Activated naive CD8-positive, alpha-beta T cell (primary cell): ENCODE measurements around the gene DLG2.

Source experiments
- H3K27ac Mint-ChIP-seq: one replicate; pipeline ENCODE4 v1.8.0; 2021; ENCODE audit warnings: mixed read lengths
- H3K27me3 Mint-ChIP-seq: one replicate; pipeline ENCODE4 v1.8.0; 2021; ENCODE audit warnings: mixed read lengths
- H3K36me3 Mint-ChIP-seq: one replicate; pipeline ENCODE4 v1.8.0; 2021; ENCODE audit warnings: mixed read lengths
- H3K4me1 Mint-ChIP-seq: one replicate; pipeline ENCODE4 v1.8.0; 2021; ENCODE audit warnings: low read depth, mixed read lengths
- H3K4me3 Mint-ChIP-seq: one replicate; pipeline ENCODE4 v1.8.0; 2021; ENCODE audit warnings: mild to moderate bottlenecking, mixed read lengths
- H3K9me3 Mint-ChIP-seq: one replicate; pipeline ENCODE4 v1.8.0; 2021; ENCODE audit warnings: low read depth, mixed read lengths

The DLG2 gene

DNA sequence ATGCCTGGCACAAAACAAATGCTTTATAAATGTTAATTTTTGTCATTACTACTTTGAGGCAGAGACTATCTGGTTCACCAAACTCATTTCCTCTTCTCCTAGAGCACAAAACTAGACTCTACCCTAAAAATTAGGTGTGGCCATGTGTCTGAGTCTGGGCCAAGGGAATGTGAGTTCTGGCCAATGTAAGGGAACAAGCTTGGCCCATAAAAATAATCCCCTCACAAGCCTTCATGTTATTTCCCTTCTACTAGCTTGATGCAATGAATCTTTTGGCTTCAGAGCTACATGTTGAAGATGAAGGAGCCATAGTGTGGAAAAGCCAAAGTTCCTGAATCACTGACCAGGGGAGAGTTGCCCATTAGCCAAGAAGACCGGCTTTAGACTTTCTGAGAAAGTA, 1934.5 kb downstream of the DLG2 start:
- no peak overlapping the region for H3K4me3 Mint-ChIP-seq
- H3K27me3 Mint-ChIP-seq, result peaks cover 7% of the 10 kb centered on the region
- H3K9me3 Mint-ChIP-seq, result no peaks in the 10 kb centered on the region
- H3K4me1 Mint-ChIP-seq, result no peaks in the 10 kb centered on the region
- H3K36me3 Mint-ChIP-seq, result no peaks in the 10 kb centered on the region
- H3K27ac Mint-ChIP-seq, result no peak overlapping the region

DNA sequence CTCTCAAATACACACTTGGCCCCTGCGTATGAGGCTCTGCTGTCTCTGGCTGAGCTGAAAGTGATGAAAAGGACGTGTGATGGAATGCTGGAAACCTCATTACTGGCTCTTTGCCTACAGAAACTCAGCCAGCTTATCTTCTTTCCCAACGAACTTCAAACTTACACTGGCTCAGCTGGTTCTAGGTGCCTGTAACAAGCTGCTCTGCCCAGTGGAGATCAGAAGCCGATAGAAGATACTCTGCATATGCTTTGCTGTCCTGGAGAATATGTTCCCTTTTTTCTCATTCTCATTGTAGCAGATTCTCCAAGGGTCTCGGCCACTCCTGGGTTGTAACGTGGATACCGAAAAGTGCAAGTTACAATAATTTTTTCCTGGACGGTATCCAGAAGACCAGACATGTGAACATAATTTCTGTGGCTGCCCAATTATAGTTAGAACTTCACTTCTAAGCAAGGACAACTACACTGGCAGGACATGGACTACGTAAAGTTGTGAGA, 1935.6 kb downstream of the DLG2 start:
- Mint-ChIP-seq H3K4me3 (no peak overlapping the region), H3K9me3 (no peaks in the 10 kb centered on the region), H3K27ac (no peak overlapping the region), H3K27me3 (peaks cover 7% of the 10 kb centered on the region), H3K4me1 (no peaks in the 10 kb centered on the region), H3K36me3 (no peaks in the 10 kb centered on the region)

DNA sequence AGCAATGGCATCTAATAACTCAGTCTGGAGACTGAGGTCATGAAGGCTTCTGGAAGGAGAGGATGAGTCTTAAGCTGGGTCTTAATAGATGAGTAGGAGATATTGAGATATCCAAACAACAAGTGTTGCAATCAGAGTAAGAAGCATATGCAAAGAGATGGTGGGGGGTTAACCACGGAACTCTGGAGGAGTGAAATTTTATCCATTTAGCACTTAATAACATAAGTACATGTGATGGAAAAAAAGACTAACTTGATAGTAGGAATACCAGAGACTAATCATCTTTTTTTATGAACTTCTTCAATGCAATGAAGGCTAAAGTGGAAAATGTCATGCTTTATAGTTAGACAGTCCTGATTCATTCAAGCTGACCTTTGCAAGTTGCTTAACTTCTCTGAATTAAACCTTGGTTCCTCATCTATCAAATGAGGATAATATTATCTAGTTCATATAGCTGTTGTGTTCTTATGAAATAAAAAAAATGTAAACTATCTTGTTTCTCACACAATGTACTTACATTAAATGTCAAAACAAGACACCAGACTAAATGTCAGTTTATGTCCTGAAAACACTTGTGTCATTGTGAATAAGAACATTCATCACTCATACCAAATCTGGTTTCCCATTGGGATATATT, 1937.9 kb downstream of the DLG2 start:
- H3K4me3 Mint-ChIP-seq, result no peak overlapping the region

DNA sequence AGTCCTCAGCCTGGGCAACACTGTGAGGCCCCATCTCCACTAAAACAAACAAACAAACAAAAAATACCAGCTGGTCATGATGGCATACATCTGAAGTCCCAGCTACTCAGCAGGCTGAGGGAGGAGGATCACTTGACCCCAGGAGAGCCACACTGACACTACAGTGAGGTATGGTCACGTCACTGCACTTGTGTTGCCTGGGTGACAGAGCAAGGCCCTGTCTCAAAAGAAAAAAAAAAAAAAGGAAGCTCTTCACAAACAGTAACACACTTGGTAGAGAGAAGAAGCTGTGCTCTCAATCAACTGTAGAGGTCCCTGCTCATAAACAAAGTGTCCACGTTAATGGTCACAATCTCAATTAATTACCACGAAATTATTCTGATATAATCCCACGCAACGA, 1939.4 kb downstream of the DLG2 start:
- Mint-ChIP-seq H3K27ac (no peak overlapping the region), H3K9me3 (no peaks in the 10 kb centered on the region), H3K4me3 (no peak overlapping the region), H3K4me1 (no peaks in the 10 kb centered on the region), H3K27me3 (peaks cover 18% of the 10 kb centered on the region), H3K36me3 (no peaks in the 10 kb centered on the region)

More for the DNA sequence above, 1937.9 kb downstream of the DLG2 start:
- H3K4me1 Mint-ChIP-seq, result no peaks in the 10 kb centered on the region
- H3K27me3 Mint-ChIP-seq, result peaks cover 12% of the 10 kb centered on the region
- H3K27ac Mint-ChIP-seq, result no peak overlapping the region
- H3K9me3 Mint-ChIP-seq, result no peaks in the 10 kb centered on the region
- H3K36me3 Mint-ChIP-seq, result no peaks in the 10 kb centered on the region

DNA sequence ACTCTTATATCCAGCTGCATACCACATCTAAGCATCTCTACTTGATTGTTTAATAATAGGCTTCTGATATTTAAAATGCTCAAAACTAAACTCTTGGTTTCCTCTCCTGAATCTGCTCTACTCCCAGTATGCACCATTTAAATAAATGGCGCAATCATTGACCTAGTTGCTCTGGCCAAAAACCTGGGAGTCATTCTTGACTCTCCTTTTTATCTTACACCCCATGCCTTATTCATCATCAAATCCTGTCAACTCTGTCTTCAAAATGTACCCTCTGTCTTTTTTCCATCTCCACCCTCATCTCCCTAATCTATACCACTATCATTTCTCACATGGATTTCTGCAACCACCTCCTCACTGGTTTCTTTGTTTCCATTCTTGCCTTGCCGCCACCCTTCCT, 1941.4 kb downstream of the DLG2 start:
- Mint-ChIP-seq H3K9me3 (no peaks in the 10 kb centered on the region), H3K27ac (no peak overlapping the region), H3K36me3 (no peaks in the 10 kb centered on the region), H3K4me1 (no peaks in the 10 kb centered on the region), H3K27me3 (peaks cover 22% of the 10 kb centered on the region), H3K4me3 (no peak overlapping the region)

DNA sequence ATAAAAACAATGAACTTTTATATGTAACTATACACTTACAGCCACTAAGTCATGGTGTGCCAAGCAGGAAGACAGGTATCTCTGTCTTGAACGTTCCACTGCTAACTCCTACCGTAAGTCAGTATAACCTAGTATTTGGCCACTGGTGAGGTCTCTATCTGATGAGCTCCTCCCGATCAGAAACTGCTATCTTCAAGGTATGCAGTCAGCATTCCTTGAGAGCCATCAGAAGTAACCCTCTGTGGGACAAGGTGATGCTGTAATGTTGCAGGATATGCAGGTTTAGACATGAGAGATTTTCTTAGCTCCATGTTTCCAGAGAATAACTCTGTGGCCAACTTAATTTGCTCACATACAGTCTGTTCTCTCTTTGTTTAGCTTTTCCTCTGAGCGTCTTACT, 1943.1 kb downstream of the DLG2 start:
- Mint-ChIP-seq H3K27ac (no peak overlapping the region), H3K27me3 (peaks cover 22% of the 10 kb centered on the region), H3K36me3 (no peaks in the 10 kb centered on the region), H3K9me3 (no peaks in the 10 kb centered on the region), H3K4me3 (no peak overlapping the region), H3K4me1 (no peaks in the 10 kb centered on the region)

DNA sequence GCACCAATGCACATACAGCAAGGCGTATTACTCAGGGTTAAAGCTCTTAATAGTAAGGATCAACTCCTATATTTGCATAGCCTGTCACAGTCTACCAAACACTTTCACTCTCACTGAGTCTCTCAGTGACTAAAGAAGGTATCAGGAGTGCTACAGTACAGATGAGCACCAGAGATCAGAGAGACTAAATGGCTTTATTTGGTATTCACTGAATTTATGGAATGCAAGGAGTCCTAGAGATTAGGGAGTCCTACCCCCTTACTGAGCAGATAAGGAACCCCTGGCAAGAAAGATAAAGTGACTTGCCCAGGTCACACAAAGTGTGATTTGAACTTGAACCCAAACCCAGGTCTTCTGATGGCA, 1944.6 kb downstream of the DLG2 start:
- H3K27me3 Mint-ChIP-seq, result peaks cover 17% of the 10 kb centered on the region

DNA sequence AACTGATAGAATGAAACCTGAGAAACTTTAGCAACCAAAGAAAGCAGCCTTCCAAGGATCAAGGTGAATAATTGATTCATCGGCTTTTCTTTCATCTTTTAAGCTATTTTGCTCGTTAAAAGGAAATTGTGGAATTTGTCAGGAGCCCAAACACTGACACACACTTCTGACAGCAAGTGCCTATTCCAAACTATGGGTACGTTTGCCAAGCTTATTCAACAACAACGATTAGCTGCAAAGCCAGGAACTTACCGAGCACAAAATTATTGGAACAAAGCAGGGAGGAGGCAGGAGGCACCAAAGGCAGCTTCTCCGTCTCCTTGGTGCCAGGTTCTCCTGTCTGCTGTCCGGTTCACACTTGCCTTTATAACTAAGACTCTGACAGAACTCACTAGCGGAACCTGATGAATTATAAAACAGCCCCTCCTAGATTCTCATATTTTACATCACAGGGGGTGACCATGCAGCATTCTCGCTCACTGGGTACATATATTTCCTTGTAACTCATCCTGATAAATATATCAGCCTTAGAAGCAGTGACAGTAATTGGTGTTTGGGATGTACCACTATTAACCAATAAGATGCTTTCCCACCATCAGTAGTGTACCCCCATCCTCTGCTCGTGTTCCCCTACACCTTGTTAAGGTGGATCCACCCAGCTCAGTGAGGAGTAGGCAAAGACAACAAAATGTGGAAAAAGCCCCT, 1945.1 kb downstream of the DLG2 start:
- Mint-ChIP-seq H3K27me3 (peaks cover 19% of the 10 kb centered on the region), H3K9me3 (no peaks in the 10 kb centered on the region), H3K4me3 (no peak overlapping the region), H3K27ac (no peak overlapping the region), H3K4me1 (no peaks in the 10 kb centered on the region), H3K36me3 (no peaks in the 10 kb centered on the region)

More for the DNA sequence above, 1944.6 kb downstream of the DLG2 start:
- Mint-ChIP-seq H3K27ac (no peak overlapping the region), H3K9me3 (no peaks in the 10 kb centered on the region), H3K4me3 (no peak overlapping the region), H3K4me1 (no peaks in the 10 kb centered on the region), H3K36me3 (no peaks in the 10 kb centered on the region)

DNA sequence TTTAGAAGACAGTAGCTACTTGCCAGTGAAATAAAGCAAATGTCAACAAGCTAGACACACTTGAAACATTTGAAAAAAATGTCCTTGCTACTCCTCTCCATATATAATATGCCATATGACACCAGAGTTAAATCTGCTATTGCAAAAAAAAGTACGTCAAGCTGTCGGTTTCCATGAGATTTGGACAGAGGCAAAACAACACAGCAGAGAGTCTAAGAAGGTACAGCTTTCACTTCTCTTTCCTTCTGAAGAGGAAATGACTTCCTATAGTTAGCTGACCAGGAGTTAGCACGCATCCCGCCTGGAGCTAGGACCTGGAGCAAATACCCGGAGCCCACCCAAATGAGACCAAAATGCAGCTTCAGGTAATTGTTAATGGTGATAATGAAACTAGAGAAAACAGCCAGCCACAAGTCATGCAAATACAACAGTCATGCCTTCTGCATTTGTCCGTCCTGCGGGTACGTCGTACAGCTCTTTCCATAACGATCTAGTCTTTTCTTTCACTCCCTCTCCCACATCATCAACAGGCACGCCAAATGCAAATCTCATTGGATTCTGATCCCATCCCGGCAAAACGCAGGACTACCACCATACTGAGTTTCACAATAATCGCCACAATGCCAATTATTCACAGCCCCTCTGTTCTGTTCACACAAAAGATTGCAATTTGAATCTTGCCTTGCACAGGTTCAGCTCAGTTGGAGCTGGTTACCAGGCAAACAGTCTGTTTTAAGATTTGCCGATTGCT, 1945.9 kb downstream of the DLG2 start:
- Mint-ChIP-seq H3K4me1 (no peaks in the 10 kb centered on the region), H3K27me3 (peaks cover 19% of the 10 kb centered on the region), H3K27ac (no peak overlapping the region), H3K4me3 (no peak overlapping the region), H3K36me3 (no peaks in the 10 kb centered on the region), H3K9me3 (no peaks in the 10 kb centered on the region)

DNA sequence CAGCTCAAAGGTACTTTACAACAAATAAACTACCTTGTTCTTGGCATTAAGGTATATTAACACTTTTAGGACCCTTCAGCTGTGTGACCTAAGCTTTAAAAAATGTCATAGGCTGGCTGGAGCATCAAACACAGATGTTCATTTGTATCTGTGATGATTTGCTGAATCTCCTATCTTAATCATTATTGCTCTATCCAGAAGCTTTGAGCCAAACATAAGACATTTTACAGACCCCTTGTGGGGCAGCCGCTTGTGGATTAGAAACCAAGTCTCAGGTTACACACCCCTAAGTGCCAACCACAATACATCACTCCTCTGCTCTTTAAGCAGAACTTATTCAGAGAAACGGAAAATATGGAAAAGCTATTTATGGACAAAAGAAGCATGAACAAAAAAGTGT, 1946.8 kb downstream of the DLG2 start:
- Mint-ChIP-seq H3K4me3 (no peak overlapping the region), H3K9me3 (no peaks in the 10 kb centered on the region), H3K27ac (no peak overlapping the region), H3K36me3 (no peaks in the 10 kb centered on the region), H3K27me3 (peaks cover 11% of the 10 kb centered on the region), H3K4me1 (no peaks in the 10 kb centered on the region)

DNA sequence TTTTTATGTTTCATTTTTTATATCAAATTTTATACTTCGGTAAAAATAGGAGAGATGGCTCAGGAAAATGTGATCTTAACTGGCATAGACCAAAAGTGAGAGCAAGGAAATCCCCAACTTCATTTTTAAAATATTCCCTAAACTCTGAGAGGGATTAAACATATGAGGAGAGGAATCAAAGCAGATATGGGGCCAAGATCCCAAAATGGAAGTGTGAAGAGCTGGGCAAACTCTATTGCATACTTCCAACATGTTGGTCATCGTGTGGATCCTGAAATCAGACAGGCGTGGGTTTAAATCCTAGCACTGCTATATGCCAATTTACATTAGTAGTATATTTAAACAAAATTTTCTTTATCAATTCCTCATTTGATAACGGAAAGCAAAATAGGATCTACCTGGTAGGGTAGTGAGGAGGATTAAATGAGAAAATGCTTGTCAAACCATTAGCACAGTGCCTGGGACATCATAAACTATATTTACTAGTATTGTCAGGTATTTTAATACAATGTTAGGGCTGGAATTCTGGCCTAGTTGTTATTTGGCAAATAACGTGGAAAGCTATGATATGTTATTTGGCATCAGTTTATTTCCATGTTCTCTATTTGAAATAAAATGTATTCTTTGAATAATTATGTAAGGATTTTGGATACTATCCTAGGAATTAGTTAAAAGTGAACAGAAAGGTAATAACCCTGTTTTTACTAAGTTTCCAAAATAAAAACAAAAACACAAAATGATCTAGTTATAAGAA, 1948.1 kb downstream of the DLG2 start:
- no peaks in the 10 kb centered on the region for H3K36me3 Mint-ChIP-seq
- no peaks in the 10 kb centered on the region for H3K4me1 Mint-ChIP-seq
- no peak overlapping the region for H3K27ac Mint-ChIP-seq
- H3K4me3 Mint-ChIP-seq, result no peak overlapping the region
- H3K9me3 Mint-ChIP-seq, result no peaks in the 10 kb centered on the region
- peaks cover 11% of the 10 kb centered on the region for H3K27me3 Mint-ChIP-seq

DNA sequence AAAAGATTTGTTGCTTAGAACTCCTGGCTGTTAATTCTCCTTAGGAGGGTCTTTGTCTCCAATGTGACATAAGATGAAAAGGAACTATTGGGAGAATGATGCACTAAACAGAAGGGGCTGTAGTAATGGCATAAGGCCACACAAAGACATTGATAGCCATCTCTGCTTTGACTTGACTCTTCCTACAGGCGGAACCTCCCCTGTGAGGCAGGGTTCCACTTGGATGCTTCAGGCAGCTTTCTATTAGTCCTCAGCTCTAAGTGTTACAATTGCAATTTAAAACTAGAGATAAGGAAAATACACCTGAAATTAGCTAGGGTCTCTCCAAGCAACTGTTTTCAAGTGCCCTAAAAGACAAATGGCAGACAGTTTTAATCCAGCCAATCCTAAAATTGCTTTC, 1949.4 kb downstream of the DLG2 start:
- no peak overlapping the region for H3K4me3 Mint-ChIP-seq

DNA sequence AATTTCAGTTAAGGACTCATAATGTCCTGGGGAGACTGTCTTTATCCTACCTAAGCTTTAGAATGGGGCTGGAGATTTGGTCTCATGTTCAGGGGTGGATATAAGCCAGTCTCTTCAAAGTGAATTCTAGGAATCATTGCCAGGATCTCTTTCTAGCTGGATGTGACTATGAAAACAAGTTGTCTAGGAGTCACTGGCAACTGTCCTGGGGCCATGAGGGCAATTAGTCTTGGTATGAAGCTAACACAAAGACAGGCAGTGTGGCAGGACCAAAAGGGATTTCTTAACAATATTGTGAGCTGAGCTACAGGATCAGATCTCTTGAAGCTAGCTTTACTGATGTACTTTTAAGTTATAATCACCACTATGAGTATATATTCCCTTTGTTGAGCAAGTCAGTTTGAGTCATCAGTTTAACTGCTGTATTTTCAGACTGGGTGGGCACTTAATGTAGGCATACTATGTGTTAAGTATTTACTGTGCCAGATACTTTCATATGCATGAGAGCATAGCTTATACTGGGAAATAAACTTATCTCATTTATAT, 1951.0 kb downstream of the DLG2 start:
- no peaks in the 10 kb centered on the region for H3K4me1 Mint-ChIP-seq
- H3K27me3 Mint-ChIP-seq, result peaks cover 9% of the 10 kb centered on the region
- H3K36me3 Mint-ChIP-seq, result no peaks in the 10 kb centered on the region
- no peak overlapping the region for H3K4me3 Mint-ChIP-seq
- H3K9me3 Mint-ChIP-seq, result no peaks in the 10 kb centered on the region
- H3K27ac Mint-ChIP-seq, result no peak overlapping the region

More for the DNA sequence above, 1949.4 kb downstream of the DLG2 start:
- Mint-ChIP-seq H3K4me1 (no peaks in the 10 kb centered on the region), H3K36me3 (no peaks in the 10 kb centered on the region), H3K27me3 (peaks cover 7% of the 10 kb centered on the region), H3K9me3 (no peaks in the 10 kb centered on the region), H3K27ac (no peak overlapping the region)

DNA sequence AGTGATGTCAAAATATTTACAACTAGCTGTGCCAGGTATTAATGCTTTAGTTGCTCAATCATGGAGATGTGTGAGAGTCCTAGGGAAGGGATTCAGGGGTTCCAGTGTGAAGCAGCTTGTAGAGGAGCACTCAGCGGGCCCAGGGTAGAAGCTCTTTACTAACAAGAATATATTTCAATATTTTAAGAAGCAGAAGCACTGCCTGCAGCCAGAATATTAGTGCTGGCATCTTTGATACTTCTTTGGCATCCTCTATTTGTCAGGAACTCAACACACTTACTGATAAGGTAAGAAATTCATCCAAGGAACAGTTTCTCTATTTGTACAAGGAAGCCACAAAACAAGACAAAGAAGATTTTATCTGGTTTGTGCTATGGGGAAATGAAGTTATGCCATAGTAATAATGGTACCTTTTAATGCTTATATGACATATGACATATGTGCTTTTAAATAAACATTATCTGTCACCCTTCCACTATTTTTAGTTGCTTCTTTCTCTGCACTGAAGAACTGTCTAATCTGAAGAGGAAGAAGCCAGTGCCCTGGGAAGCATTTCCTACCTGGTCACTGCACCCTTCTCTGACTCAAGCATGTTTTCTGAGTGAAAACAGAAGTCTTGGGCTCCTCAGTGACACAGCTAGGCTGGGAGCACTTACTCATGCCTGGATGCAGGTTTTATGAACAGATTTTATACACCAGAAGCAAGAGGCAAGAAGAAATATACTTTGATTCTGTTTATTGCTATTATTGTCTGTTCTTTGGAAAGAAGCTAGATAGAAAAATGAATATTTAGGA, 1952.8 kb downstream of the DLG2 start:
- H3K4me3 Mint-ChIP-seq, result no peak overlapping the region
- H3K36me3 Mint-ChIP-seq, result no peaks in the 10 kb centered on the region
- peaks cover 7% of the 10 kb centered on the region for H3K27me3 Mint-ChIP-seq
- no peaks in the 10 kb centered on the region for H3K9me3 Mint-ChIP-seq
- H3K4me1 Mint-ChIP-seq, result no peaks in the 10 kb centered on the region
- H3K27ac Mint-ChIP-seq, result no peak overlapping the region
